Measurements from ENCODE around the gene CCDC175.

Gene CCDC175

DNA sequence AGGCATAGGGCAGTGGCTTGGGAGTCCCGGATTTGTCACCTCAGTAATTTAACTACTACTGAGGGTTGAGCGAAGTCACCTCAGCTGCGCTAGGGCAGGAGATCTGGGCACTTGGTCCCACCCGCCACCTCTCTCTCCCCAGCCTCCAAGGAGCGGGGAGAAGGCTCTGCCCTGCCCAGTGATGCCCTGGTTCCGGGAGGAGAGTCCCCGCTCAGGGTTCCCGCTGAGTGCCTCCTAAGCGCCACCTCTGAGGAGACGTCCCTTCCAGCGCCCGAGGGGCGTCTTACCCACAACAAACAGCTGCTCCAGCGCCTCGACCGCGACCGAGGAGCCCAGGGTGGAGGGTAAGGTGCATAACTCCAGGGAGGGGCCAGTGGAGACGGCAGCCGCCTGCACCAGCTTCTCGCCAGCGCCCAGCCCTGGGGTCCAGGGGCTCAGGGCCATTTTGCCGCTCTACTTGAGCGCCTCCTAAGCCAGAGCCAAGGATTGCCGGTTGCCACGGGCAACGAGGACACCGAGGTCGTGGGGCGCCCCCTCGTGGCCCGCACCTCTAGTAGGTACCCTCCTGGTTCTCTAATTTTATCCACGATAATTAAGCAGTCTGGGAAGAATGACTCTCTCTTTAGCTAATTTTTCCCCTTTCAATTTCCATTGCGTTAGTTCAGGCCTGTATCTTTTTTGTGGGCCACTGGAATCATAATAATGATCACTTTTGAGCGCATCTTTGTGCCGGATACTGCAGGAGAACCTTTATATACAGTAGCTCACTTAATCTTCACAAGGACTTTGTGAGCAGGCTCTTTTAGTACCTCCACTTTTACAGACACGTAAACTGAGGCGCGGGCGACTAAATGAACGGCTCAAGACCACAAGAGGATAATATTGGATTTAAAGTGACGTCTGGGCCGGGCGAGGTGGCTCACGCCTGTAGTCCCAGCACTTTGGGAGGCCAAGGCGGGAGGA is at the start of gene CCDC175:
Gene CCDC175, minus strand, starts transcription at position 481 of the 963 bp plus-strand sequence. Its CDS starts 37 bp downstream, at position 444.
- DNase-seq (ENCODE audit: low spot score), result peak; percentile 36

DNA sequence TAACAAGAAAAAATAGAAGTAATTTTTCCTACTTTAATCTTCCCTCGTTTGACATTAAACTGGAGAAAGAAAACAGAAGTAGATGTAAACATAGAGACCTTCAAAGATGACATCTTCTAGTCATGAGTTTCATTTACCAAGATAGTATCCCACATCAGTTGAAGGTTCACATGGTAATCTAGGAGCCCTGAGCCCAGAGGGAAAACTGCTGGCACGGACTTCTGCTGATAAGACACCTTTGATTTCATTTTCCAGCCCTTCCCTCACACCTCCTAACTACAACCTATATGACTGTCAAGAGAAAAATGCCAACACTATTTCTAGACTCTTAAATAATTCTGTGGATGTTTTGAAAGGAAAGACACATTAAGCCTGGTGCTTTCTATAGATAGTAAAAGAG is 46.0 kb upstream of the CCDC175 start:
- DNase-seq (ENCODE audit: low spot score), result no peak

DNA sequence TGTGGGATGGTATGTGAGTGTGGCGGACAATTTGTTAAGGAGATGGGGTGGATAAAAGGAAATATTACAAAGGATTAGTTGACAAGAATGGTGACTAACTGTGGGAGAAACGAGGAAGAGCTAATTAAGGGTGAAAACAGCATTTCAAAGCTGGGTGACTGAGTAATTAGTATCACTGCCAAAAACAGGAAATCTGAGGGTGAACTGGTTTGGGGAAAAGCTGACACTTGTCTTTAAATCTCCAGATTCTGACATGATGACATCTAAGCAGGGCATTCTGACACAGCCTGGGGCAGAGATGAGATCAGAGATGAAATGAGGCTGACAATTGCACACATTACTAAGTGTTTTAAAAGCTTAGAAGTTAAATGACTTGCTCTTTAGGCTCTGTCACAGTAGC is 42.4 kb upstream of the CCDC175 start:
- DNase-seq (ENCODE audit: low spot score), result no peak

DNA sequence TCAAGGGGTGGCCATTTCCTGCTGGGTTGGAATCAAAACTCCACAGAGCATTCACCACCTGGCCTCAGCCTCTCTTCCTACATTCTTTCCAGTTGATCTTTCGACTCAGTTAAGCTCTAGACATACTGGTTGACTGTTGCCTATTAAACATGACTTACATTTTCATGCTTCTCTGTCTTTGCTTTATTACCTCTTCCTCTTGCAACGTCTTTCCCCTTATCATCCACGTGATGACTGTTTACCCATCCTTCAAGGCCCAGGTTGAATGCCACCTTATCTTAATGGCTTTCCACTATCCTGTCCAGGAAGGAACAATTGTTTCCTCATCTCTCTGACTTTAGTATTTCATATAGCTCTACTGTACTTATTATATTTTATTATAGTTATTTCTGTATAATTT is 24.4 kb upstream of the CCDC175 start:
- DNase-seq (ENCODE audit: low spot score), result no peak

- no peak for DNase-seq (ENCODE audit: low spot score)
Measured at GRCh38 chr14:59600211-59600945, 23.8 kb upstream of the CCDC175 start.

GRCh38 chr14:59595071-59595470 is 18.5 kb upstream of the CCDC175 start:
- DNase-seq (ENCODE audit: low spot score), result no peak

DNA sequence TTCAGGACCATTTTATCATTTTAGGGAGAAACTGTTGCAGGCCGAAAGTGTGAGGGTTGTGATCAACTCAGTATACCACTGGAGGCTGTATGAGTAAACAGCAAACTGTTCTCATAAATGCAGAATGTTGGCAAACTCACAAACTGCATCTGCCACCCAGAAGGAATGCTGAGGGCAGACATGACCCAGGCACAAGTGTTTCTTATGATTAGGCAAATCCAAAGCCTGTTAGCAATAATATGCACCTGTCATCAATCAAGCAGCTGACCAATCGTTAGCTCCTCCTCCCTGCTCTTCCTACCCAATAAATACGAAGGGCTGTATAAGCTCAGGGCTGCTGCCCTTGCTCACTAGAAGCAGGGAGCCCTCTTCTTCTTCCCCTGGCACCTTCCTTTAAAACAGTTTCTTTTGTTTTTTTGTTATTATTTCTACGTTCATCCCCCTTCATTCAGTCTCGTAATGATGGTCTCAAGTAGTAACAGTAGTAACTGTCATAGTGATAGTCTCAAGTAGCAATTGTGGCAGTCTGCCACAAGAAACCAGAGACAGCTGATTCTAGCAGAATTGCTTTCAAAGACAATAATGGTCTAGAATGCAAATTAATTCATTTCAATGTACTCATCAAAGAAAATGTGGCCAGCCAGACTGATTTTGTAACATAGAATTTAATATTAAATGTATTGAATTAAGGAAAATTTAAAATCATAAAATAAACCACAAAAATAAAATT is 15.2 kb upstream of the CCDC175 start:
- DNase-seq (ENCODE audit: low spot score), result no peak

GRCh38 chr14:59588101-59588500 is 11.5 kb upstream of the CCDC175 start:
- DNase-seq (ENCODE audit: low spot score), result no peak

DNA sequence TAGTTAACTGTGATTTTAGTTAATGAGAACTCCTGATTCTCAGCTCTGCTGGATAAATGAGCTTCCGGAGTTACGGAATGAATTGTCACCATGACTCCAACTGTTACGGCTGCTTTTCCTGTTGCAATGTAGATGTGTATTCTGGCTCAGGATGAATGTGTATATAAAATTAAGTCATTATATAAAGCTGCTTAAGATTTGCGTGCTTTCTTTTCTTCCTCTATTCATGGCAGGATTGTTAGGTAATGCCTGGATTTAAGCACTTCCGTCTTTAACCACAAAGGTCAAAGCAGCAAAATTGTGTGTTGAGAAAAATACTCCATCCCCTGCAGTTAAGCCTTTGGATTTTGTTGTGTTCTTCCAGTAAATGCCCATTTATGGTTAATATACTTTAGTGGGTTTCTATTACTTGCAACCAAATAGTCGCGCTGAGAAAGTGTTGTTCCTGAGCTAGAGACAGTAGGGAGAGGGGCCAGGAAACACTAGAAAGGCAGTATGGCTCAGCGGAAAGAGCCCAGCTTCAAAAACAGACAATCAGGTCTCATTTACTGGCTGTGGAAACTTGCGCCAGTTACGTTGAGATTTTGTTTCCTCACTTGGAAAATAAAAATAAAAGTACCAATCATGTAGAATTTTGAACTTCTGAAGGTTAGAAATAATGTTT is 9.4 kb upstream of the CCDC175 start:
- peak; percentile 50 for DNase-seq (ENCODE audit: low spot score)

DNA sequence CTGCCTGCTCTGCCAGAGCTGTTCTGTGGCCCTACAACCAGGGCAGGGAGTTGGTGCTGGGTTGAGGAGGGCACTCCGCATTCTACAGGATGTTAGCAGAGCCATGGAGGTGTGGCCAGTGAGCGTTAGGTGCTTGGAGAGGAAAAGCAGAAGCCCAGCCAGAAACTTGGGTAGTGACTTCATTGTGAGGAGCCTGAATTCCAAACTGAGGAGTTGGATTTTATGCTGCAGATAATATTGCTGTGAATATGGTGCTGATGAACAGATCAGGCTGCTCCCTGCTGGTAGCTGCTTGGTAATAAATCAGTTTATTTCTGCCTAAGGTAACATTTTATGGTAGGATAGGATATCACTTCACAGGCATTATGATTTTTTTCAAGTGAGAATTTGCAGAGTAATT is 7.1 kb upstream of the CCDC175 start:
- DNase-seq (ENCODE audit: low spot score), result no peak

- DNase-seq (ENCODE audit: low spot score), result no peak
Measured at GRCh38 chr14:59582845-59583509, 6.4 kb upstream of the CCDC175 start.

GRCh38 chr14:59582161-59582560 is 5.5 kb upstream of the CCDC175 start:
- no peak for DNase-seq (ENCODE audit: low spot score)

DNA sequence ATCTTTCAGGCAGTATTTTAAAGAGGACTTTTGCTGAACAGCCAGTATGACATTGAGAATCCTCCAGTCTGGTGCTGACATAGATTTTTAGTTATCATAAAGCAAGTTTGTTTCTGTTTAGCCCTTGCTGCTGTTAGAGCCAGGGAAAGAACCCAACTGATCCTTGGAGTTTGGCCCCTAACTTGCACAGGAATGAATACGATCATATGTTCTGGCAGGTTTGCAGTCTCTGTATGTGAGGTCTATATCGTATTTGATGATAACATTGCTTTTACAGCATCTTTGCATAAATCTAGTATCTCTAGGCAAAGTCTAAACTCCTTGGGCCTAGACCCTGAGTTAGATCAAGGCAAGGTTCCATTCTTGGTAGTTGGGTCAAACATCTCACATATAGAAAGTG is 4.3 kb upstream of the CCDC175 start:
- no peak for DNase-seq (ENCODE audit: low spot score)

- DNase-seq (ENCODE audit: low spot score), result no peak
Measured at GRCh38 chr14:59570122-59570521, 6.5 kb downstream of the CCDC175 start.

- no peak for DNase-seq (ENCODE audit: low spot score)
Measured at GRCh38 chr14:59566725-59567124, 9.9 kb downstream of the CCDC175 start.

GRCh38 chr14:59566296-59566695 is 10.3 kb downstream of the CCDC175 start:
- DNase-seq (ENCODE audit: low spot score), result no peak

- no peak for DNase-seq (ENCODE audit: low spot score)
Measured at GRCh38 chr14:59565087-59565486, 11.5 kb downstream of the CCDC175 start.

GRCh38 chr14:59564366-59564765 is 12.2 kb downstream of the CCDC175 start:
- DNase-seq (ENCODE audit: low spot score), result no peak

DNA sequence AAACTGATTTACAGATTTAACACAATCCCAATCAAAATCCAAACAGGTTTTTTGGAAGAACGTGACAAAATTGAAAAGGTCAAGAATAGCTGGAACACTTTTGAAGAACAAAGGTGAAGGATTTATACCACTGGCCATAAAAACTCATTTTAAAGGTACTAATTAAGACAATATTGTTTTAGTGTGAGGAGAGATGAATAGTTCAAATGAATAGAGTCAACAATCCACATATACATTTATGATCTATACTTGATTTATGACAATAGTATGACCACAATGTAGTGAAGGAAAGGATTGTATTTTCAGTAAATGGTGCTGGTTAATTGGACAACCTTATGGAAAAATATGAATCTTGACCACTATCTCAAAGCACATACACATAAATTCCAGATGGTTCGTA is 29.3 kb downstream of the CCDC175 start:
- DNase-seq (ENCODE audit: low spot score), result no peak

- DNase-seq (ENCODE audit: low spot score), result no peak
Measured at GRCh38 chr14:59543873-59544272, 32.7 kb downstream of the CCDC175 start.

DNA sequence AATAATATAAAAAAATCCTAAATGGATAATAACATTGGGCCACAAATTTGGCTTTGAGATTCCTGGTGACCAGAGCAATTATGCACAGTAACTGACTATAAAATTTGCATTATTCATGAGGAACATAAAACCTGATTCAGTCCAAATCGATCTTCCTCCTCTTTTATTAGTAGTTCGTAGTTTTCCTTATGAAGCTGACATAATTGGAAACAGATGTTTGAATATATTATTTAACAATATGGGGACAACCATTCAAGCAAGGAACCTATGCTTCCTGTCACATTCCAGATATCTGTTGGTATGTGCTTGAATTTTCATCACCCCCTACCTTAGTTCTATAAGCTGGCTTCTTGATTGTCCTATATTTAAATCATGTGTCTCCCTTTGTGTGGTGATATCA is 34.9 kb downstream of the CCDC175 start:
- no peak for DNase-seq (ENCODE audit: low spot score)

All from COLO829 (cell line).